GM21447 (cell line): ENCODE measurements around the gene CDH5.
"Not testable (repeated sequence)": the region's sequence is repeated elsewhere in the genome, so short reads cannot be mapped to it uniquely, and the experiment has no call there.

ENCODE experiments used
- ATAC-seq: cut with Tn5 transposase; IDR thresholded peaks from one replicate; pipeline ENCODE4 v1.9.1; 2021; ENCODE audit not compliant: unreplicated experiment

The CDH5 gene

DNA sequence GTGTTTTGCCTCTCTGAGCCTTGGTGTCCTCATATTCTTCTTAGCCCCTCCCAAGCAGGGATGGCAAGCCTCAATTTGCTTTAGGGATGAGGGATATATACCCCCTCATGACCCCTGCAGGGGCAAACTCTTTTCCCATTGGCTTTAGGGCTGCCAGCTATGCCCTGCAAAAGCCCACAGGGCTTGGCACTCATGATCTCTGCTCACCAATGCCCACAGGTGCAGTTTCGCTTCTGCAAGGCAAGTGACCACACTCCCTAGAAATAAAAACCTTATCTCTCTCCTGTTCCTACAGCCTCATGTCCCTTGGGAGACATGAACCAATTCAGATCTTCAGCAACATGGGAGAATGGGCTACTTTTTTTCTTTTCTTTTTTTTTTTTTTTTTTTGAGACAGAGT, 69.4 kb downstream of the CDH5 start:
- ATAC-seq = no peak

DNA sequence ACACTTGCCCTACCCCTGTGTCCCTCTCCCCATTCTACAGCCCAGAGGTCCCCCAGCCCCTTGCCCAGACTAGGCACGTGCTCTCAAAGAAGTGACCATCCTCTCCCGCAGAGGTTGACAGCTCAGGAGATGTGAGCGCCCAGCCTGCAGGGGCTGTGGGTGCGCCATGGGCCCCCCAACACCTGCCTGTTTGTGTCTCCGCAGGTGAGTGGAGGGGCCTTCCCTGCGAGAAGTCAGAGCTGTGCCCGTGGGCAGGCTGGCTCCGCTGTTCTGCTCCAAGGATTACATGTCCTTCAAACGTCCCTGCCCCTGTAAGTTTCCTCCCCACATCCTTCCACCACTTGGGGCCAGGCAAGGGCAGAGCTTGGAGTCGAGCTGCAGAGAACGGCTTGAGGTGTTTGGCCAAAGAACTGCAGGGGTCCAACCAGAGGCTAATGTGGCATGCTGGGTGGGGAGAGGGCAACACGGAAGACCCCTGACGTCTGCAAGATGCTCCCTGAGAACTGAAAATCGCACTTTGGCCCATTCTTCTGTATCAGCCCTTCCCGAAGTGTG, 71.0 kb downstream of the CDH5 start:
- ATAC-seq = no peak

DNA sequence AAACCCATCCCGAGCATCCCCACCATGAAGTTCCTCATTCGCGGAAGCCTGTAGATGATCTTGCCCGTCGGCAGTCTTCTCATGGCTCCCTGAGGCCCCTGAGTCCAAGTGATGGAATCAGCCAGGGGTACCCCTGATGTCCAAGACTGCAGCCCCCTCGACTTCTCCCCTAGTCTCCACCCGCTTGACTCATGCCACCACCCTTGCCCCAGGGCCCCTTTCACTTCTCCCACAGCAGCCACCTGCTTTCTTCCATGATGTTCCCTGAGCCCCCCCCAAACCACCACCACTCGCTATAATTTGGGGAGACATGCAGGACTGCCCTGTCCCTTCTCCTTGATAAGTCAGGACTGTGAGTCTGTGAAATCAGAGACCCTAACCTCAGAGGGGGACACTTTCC, 72.0 kb downstream of the CDH5 start:
- no peak for ATAC-seq

GRCh38 chr16:66439051-66439730, 72.7 kb downstream of the CDH5 start:
- no peak for ATAC-seq

- ATAC-seq = no peak
Observed at GRCh38 chr16:66440271-66440802, 73.8 kb downstream of the CDH5 start.

- ATAC-seq = no peak
Observed at GRCh38 chr16:66440970-66441369, 74.5 kb downstream of the CDH5 start.

GRCh38 chr16:66441586-66442375, 75.3 kb downstream of the CDH5 start:
- no peak for ATAC-seq

- ATAC-seq = no peak
Observed at GRCh38 chr16:66442502-66443268, 76.2 kb downstream of the CDH5 start.

- ATAC-seq = no peak
Observed at GRCh38 chr16:66443269-66443652, 76.8 kb downstream of the CDH5 start.

DNA sequence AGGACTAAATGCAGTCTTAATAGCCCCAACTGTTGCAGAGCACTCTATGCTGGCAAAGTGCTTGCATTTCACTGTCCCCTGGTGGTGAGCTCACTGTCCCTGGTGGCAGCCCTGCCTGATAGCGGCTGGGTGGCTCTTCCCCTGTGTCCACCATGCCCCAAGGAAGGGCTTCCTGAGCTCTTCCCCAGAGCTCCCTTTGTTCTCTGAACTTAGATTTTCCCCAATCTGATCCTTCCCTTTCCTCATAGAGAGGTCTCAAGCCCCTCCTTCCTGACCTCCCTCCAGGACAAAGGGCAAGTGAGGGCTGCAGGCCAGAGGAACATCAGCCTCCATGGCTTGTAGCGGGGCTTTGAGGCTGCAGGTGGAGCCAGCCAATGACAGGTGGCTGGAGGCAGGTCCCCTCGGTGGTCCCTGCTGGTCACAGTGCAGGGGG, 77.6 kb downstream of the CDH5 start:
- ATAC-seq = no peak

DNA sequence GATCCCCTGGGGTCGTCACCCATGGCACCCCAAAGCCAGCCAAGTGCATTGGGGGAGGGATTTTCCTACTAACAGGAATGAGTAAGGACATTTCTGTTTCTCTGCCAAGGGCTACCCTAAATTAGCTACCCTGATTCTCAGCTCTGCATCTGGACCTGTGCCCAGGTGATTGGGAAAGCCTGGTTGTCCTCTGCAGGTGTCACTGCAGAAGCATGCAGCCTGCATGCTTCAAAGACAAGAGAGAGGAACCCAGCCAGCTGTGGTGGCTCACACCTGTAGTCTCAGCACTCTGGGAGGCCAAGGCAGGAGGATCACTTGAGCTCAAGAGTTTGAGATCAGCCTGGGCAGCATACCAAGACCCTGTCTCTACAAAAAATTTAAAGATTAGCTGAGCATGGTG, 80.2 kb downstream of the CDH5 start:
- ATAC-seq = no peak

GRCh38 chr16:66447491-66447890, 81.0 kb downstream of the CDH5 start:
- no peak for ATAC-seq

DNA sequence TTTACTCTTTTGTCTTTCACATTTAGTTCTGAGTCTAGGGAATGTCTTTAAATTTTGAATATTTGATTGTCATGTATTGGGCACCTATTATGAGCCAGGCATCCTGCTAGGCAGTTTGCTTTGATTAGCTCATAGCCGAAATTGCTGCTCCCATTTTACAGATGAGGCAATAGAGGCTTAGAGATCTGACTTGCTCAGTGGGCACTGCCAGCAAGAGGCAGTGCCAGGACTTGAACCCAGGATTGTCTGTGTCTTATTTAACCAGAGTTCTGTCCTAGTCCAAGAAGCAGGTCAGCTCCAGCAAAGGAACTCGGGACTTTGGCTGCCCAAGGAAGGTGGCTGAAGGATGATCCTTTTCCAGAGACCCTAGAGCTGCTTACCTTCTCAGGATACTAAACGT, 85.1 kb downstream of the CDH5 start:
- no peak for ATAC-seq

DNA sequence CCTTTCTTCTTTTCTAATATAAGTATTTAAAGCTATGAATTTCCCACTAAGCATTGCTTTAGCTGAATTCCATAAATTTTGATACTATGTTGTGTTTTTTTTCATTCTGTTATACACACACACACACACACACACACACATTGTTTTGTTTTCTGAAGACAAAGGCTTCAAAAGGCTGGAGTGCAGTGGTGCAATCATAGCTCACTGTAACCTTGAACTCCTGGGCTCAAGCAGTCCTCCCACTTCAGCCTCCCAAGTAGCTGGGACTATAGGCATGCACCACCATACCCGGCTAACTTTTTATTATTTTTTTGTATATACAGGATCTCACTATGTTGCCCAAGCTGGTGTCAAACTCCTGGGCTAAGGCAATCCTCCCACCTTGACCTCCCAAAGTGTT, 86.7 kb downstream of the CDH5 start:
- ATAC-seq = not testable (repeated sequence)
